ENCODE measurements around the gene EYS.
"Not testable (repeated sequence)": the region's sequence is repeated elsewhere in the genome, so short reads cannot be mapped to it uniquely, and the experiment has no call there.

The EYS gene

GRCh38 chr6:65633501-65633900, 73.5 kb downstream of the EYS start:
- DNase-seq (ENCODE audit: low spot score) = no peak

- no peak for DNase-seq (ENCODE audit: low spot score)
These were observed 75.3 kb downstream of the EYS start for GRCh38 chr6:65631711-65632110.

- not testable (repeated sequence) for DNase-seq (ENCODE audit: low spot score)
These were observed 79.5 kb downstream of the EYS start for GRCh38 chr6:65627434-65627999.

- no peak for DNase-seq (ENCODE audit: low spot score)
These were observed 80.0 kb downstream of the EYS start for GRCh38 chr6:65627015-65627414.

- DNase-seq (ENCODE audit: low spot score) = no peak
These were observed 83.5 kb downstream of the EYS start for GRCh38 chr6:65623566-65623965.

GRCh38 chr6:65610746-65611145, 96.3 kb downstream of the EYS start:
- DNase-seq (ENCODE audit: low spot score) = no peak

- DNase-seq (ENCODE audit: low spot score) = no peak
These were observed 111.5 kb downstream of the EYS start for GRCh38 chr6:65595540-65595939.

- DNase-seq (ENCODE audit: low spot score) = no peak
These were observed 136.7 kb downstream of the EYS start for GRCh38 chr6:65570340-65570739.

- DNase-seq (ENCODE audit: low spot score) = no peak
These were observed 137.5 kb downstream of the EYS start for GRCh38 chr6:65569505-65569904.

- DNase-seq (ENCODE audit: low spot score) = not testable (repeated sequence)
These were observed 138.0 kb downstream of the EYS start for GRCh38 chr6:65569056-65569455.

GRCh38 chr6:65566117-65566516, 140.9 kb downstream of the EYS start:
- DNase-seq (ENCODE audit: low spot score) = no peak

- no peak for DNase-seq (ENCODE audit: low spot score)
These were observed 149.0 kb downstream of the EYS start for GRCh38 chr6:65558071-65558470.

GRCh38 chr6:65557224-65557623, 149.8 kb downstream of the EYS start:
- DNase-seq (ENCODE audit: low spot score) = no peak

GRCh38 chr6:65546894-65547293, 160.1 kb downstream of the EYS start:
- no peak for DNase-seq (ENCODE audit: low spot score)

- no peak for DNase-seq (ENCODE audit: low spot score)
These were observed 161.1 kb downstream of the EYS start for GRCh38 chr6:65545920-65546319.

- DNase-seq (ENCODE audit: low spot score) = no peak
These were observed 168.4 kb downstream of the EYS start for GRCh38 chr6:65538644-65539043.

GRCh38 chr6:65537600-65537999, 169.4 kb downstream of the EYS start:
- no peak for DNase-seq (ENCODE audit: low spot score)

GRCh38 chr6:65531533-65531932, 175.5 kb downstream of the EYS start:
- no peak for DNase-seq (ENCODE audit: low spot score)

GRCh38 chr6:65524232-65524631, 182.8 kb downstream of the EYS start:
- no peak for DNase-seq (ENCODE audit: low spot score)

- no peak for DNase-seq (ENCODE audit: low spot score)
These were observed 201.3 kb downstream of the EYS start for GRCh38 chr6:65505736-65506135.

- no peak for DNase-seq (ENCODE audit: low spot score)
These were observed 206.0 kb downstream of the EYS start for GRCh38 chr6:65501045-65501444.

- DNase-seq (ENCODE audit: low spot score) = not testable (repeated sequence)
These were observed 223.4 kb downstream of the EYS start for GRCh38 chr6:65483652-65484051.

- no peak for DNase-seq (ENCODE audit: low spot score)
These were observed 237.4 kb downstream of the EYS start for GRCh38 chr6:65469650-65470049.

GRCh38 chr6:65468307-65468706, 238.7 kb downstream of the EYS start:
- no peak for DNase-seq (ENCODE audit: low spot score)

GRCh38 chr6:65461121-65461520, 245.9 kb downstream of the EYS start:
- no peak for DNase-seq (ENCODE audit: low spot score)

All from ecto neural progenitor cell (in vitro differentiated cells).